Gastrocnemius medialis (tissue), 4 donors: ENCODE results near the gene GAL3ST1. TPM values are rescaled to one million over a fixed set of nuclear protein-coding genes. Genes with fewer than 3 reads are reported as not detected.

ENCODE experiments used
- ATAC-seq, 2 donors: fragments of 150-250 bp; one replicate each; pipeline ENCODE4 v1.9.1; 2016
- DNase-seq, 2 donors: peaks; one replicate each; pipeline ENCODE4 v3.0.0-alpha.2; 2019
- H3K27ac ChIP-seq, 4 donors: fragments of 200-600 bp; sonication (generic); 1 replicate in 1 of 4; 2 replicates in 3 of 4; pipeline ENCODE4 v1.5.1; 2016 to 2018; ENCODE audit warnings: mild to moderate bottlenecking in 2 of 4, moderate library complexity in 1 of 4
- H3K27me3 ChIP-seq, 3 donors: fragments of 200-600 bp; sonication (generic) in 2 of 3; 1 replicate in 1 of 3; 2 replicates in 2 of 3; pipeline versions ENCODE4 v1.5.1 to v1.6.0; 2016 to 2019; ENCODE audit warnings: mild to moderate bottlenecking in 1 of 3, moderate library complexity in 1 of 3
- H3K36me3 ChIP-seq, 2 donors: fragments of 200-600 bp; sonication (generic) in 1 of 2; one replicate each; pipeline ENCODE4 v1.5.1; 2017 to 2018
- H3K4me1 ChIP-seq, 2 donors: fragments of 200-600 bp; sonication (generic) in 1 of 2; one replicate each; pipeline ENCODE4 v1.5.1; 2016 to 2017; ENCODE audit warnings: mild to moderate bottlenecking in 2 of 2
- H3K4me3 ChIP-seq, 4 donors: fragments of 200-600 bp; sonication (generic) in 3 of 4; 1 replicate in 1 of 4; 2 replicates in 3 of 4; pipeline ENCODE4 v1.5.1; 2016 to 2019; ENCODE audit warnings: mild to moderate bottlenecking in 2 of 4
- H3K9me3 ChIP-seq, 3 donors: fragments of 200-600 bp; sonication (generic) in 2 of 3; 1 replicate in 1 of 3; 2 replicates in 2 of 3; pipeline ENCODE4 v1.5.1; 2016 to 2019
- CTCF ChIP-seq, 5 experiments: fragments of 450-650 bp in 3 of 5; fragments of 200-600 bp in 2 of 5; sonication (generic) in 2 of 5; IDR thresholded peaks in 4 of 5; conservative IDR thresholded peaks in 1 of 5; 1 replicate in 4 of 5; 2 replicates in 1 of 5; pipeline ENCODE4 v1.5.1; 2016 to 2019; ENCODE audit warnings: antibody characterized with exemption in 5 of 5, mild to moderate bottlenecking in 3 of 5, moderate library complexity in 3 of 5
- POLR2A ChIP-seq, 2 donors: fragments of 450-650 bp; IDR thresholded peaks; one replicate each; pipeline ENCODE4 v1.6.1; 2017; ENCODE audit warnings: antibody characterized with exemption in 2 of 2, mild to moderate bottlenecking in 2 of 2, moderate library complexity in 2 of 2
- in situ Hi-C, 4 donors: fragments of 200-750 bp; cut with MboI; loops; one replicate each; pipeline versions ENCODE4 v1.15.0 to v1.8.0; 2017; ENCODE audit warnings: low sequenced_read_pairs in 4 of 4
- intact Hi-C: fragments of 100-400 bp; cut with DNase I; formaldehyde crosslinking; loops from one replicate; pipeline ENCODE4 v1.15.1; 2023; ENCODE audit warnings: low total_unique reads
- total RNA-seq, 4 donors: library from RNA; depleted of rRNA; stranded (reverse); fragments of >200 nt; gene quantifications; one replicate each; pipeline versions ENCODE4 v1.1.0 to v1.2.3, GENCODE V29; 2016

The GAL3ST1 gene
- total RNA-seq, 4 donors from 2014 or later, result 0.29 to 2.0 (median 1.2) TPM

- in situ Hi-C loops, result no loop called here
- DNase-seq (peak; percentile 24 to 35), ATAC-seq (no peak)
- TF ChIP-seq CTCF (IDR thresholded peaks at IDR 0.05 in 4 of 5, conservative IDR thresholded peaks at IDR 0.05 in 1 of 5) (no peak), POLR2A (IDR thresholded peaks at IDR 0.05) (peak in 1 of 2 donors; percentile 34)
- intact Hi-C loops, result no loop called here
- Histone ChIP-seq H3K27ac (peak overlapping the region; percentile 42 to 66 (median 53)), H3K4me3 (peak overlapping the region in 1 of 4 donors; percentile 13), H3K9me3 (no peaks in the 10 kb centered on the region), H3K4me1 (peaks cover 28 to 31% of the 10 kb centered on the region in 2 donors), H3K36me3 (no peaks in the 10 kb centered on the region), H3K27me3 (no peaks in the 10 kb centered on the region)
Observed at GRCh38 chr22:30609260-30610185, 35.1 kb upstream of the GAL3ST1 start.

GRCh38 chr22:30607939-30608338 is 33.5 kb upstream of the GAL3ST1 start:
- H3K4me3 ChIP-seq, result peak overlapping the region in 2 of 4 donors; percentile 68 to 84
- intact Hi-C loops, result loop anchor here (2.0 kb wide), 1 partner anchor 27 kb away; the partner anchor contains the start of gene SLC35E4
- DNase-seq (no peak), ATAC-seq (no peak)
- in situ Hi-C loops, result no loop called here
- peaks cover 0 to 5% of the 10 kb centered on the region in 2 donors for H3K36me3 ChIP-seq
- TF ChIP-seq CTCF (IDR thresholded peaks at IDR 0.05 in 4 of 5, conservative IDR thresholded peaks at IDR 0.05 in 1 of 5), result no peak
- no peak for TF ChIP-seq POLR2A (IDR thresholded peaks at IDR 0.05)
- H3K27ac ChIP-seq, result peak overlapping the region in 3 of 4 donors; percentile 53 to 77 (median 75)
- H3K4me1 ChIP-seq, result peaks cover 28 to 31% of the 10 kb centered on the region in 2 donors
- H3K27me3 ChIP-seq, result no peaks in the 10 kb centered on the region
- no peaks in the 10 kb centered on the region for H3K9me3 ChIP-seq

GRCh38 chr22:30607300-30607930 is 33.0 kb upstream of the GAL3ST1 start:
- in situ Hi-C loops, result no loop called here
- Histone ChIP-seq H3K27me3 (no peaks in the 10 kb centered on the region), H3K27ac (peak overlapping the region; percentile 53 to 87 (median 76)), H3K4me3 (peak overlapping the region; percentile 68 to 84 (median 73)), H3K36me3 (peaks cover 0 to 5% of the 10 kb centered on the region in 2 donors), H3K9me3 (no peaks in the 10 kb centered on the region), H3K4me1 (peaks cover 28 to 31% of the 10 kb centered on the region in 2 donors)
- intact Hi-C loops, result loop anchor here (2.0 kb wide), 1 partner anchor 27 kb away; the partner anchor contains the start of gene SLC35E4
- ATAC-seq (no peak), DNase-seq (no peak)
- TF ChIP-seq CTCF (IDR thresholded peaks at IDR 0.05 in 4 of 5, conservative IDR thresholded peaks at IDR 0.05 in 1 of 5) (no peak), POLR2A (IDR thresholded peaks at IDR 0.05) (no peak)

- in situ Hi-C loops (no loop called here), intact Hi-C loops (loop anchor here (1.0 to 2.0 kb wide), 2 partner anchors 15 to 28 kb away; partner anchors contain the start of genes PES1 and SLC35E4)
- H3K4me3 ChIP-seq, result peak within 1 kb of the TSS; percentile 68 to 84 (median 73)
- no peaks in the 10 kb centered on the region for H3K27me3 ChIP-seq
- TF ChIP-seq CTCF (IDR thresholded peaks at IDR 0.05 in 4 of 5, conservative IDR thresholded peaks at IDR 0.05 in 1 of 5) (peak in 1 of 5 experiments; percentile 29), POLR2A (IDR thresholded peaks at IDR 0.05) (peak; percentile 19 to 31)
- peak; percentile 87 to 88 for ATAC-seq
- no peaks in the 10 kb centered on the region for H3K9me3 ChIP-seq
- H3K36me3 ChIP-seq, result peaks cover 0 to 5% of the 10 kb centered on the region in 2 donors
- H3K27ac ChIP-seq, result peak within 1 kb of the TSS; percentile 53 to 87 (median 76)
- H3K4me1 ChIP-seq, result peaks cover 28 to 31% of the 10 kb centered on the region in 2 donors
- peak; percentile 63 to 69 for DNase-seq
Observed at GRCh38 chr22:30606455-30607299, 32.2 kb upstream of the GAL3ST1 start, which contains the start of gene TCN2. TSS of gene TCN2 (plus strand) at chr22:30607174. CDS start at chr22:30607332, 158 bp downstream.
